IMR-90 (cell line): ENCODE results near the gene MTF1. TPM values are rescaled to one million over a fixed set of nuclear protein-coding genes. Genes with fewer than 3 reads are reported as not detected.

Experiments used
- ATAC-seq: fragments of 200-7000 bp; cut with Tn5 transposase; 2 replicates; pipeline ENCODE4 v1.9.1; 2020; ENCODE audit warnings: low read depth, mild to moderate bottlenecking, moderate library complexity
- BruUV-seq: library from RNA; stranded (reverse); fragments of 400-500 nt; replicated peaks from 2 replicates; lab custom pipeline; 2021; lab: Mats Ljungman, UMichigan
- CTCF ChIA-PET: fragments of 300-600 bp; formaldehyde crosslinking; extraction: SDS; loops from one replicate; lab custom pipeline; 2021; ENCODE audit warnings: antibody characterized with exemption; lab: Yijun Ruan, JAX
- POLR2A ChIA-PET: fragments of 300-600 bp; sonication (Branson Sonifier 250); formaldehyde crosslinking; loops from one replicate; lab custom pipeline; 2022; ENCODE audit warnings: antibody characterized with exemption; ENCODE audit not compliant: unreplicated experiment; lab: Charles Lee
- DNase-seq: peaks from one replicate; pipeline ENCODE4 v3.0.0; 2013
- H2AFZ ChIP-seq: replicated peaks from 2 replicates; pipeline ENCODE3; 2013; ENCODE audit warnings: low read length, mild to moderate bottlenecking; ENCODE audit not compliant: poor library complexity
- H2AK5ac ChIP-seq: 2 replicates; pipeline ENCODE4 v1.6.1; 2013; ENCODE audit warnings: low read depth, low read length, inconsistent platforms
- H2AK9ac ChIP-seq: replicated peaks from 2 replicates; pipeline ENCODE3; 2013; ENCODE audit warnings: mild to moderate bottlenecking, low read depth, low read length, moderate library complexity; ENCODE audit not compliant: poor library complexity
- H2BK120ac ChIP-seq: 2 replicates; pipeline ENCODE4 v1.6.1; 2013; ENCODE audit warnings: low read depth, low read length, inconsistent platforms
- H2BK15ac ChIP-seq: 3 replicates; pipeline ENCODE4 v1.6.1; 2013; ENCODE audit warnings: low read depth, low read length, inconsistent platforms
- H2BK20ac ChIP-seq: 2 replicates; pipeline ENCODE4 v1.6.1; 2013; ENCODE audit warnings: low read depth, mild to moderate bottlenecking, inconsistent platforms, low read length, moderate library complexity
- H2BK5ac ChIP-seq: 2 replicates; pipeline ENCODE4 v1.6.1; 2013; ENCODE audit warnings: mild to moderate bottlenecking, low read depth, low read length, inconsistent platforms; ENCODE audit not compliant: poor library complexity, severe bottlenecking
- H3K14ac ChIP-seq: replicated peaks from 2 replicates; pipeline ENCODE4 v1.6.1; 2013; ENCODE audit warnings: low read depth, low read length, inconsistent platforms
- H3K18ac ChIP-seq: 2 replicates; pipeline ENCODE4 v1.6.1; 2013; ENCODE audit warnings: low read depth, low read length, control low read depth
- H3K23ac ChIP-seq: 2 replicates; pipeline ENCODE4 v1.6.1; 2013; ENCODE audit warnings: low read depth, low read length, inconsistent platforms
- H3K27ac ChIP-seq: 2 replicates; pipeline ENCODE4 v1.5.1; 2013; ENCODE audit warnings: mild to moderate bottlenecking, control low read depth, low read length; ENCODE audit not compliant: insufficient read depth
- H3K27me3 ChIP-seq: 2 replicates; pipeline ENCODE4 v1.6.1; 2013; ENCODE audit warnings: low read length; ENCODE audit not compliant: control insufficient read depth, insufficient read depth
- H3K36me3 ChIP-seq: 2 replicates; pipeline ENCODE4 v1.6.1; 2013; ENCODE audit warnings: low read length, mixed read lengths; ENCODE audit not compliant: control insufficient read depth, insufficient read depth
- H3K4ac ChIP-seq: 2 replicates; pipeline ENCODE4 v1.6.1; 2013; ENCODE audit warnings: low read depth, low read length, inconsistent platforms
- H3K4me1 ChIP-seq: 2 replicates; pipeline ENCODE4 v1.6.1; 2013; ENCODE audit warnings: low read length, mixed read lengths; ENCODE audit not compliant: control insufficient read depth, insufficient read depth
- H3K4me2 ChIP-seq: 2 replicates; pipeline ENCODE4 v1.6.1; 2013; ENCODE audit warnings: low read depth, mild to moderate bottlenecking, control low read depth, low read length, moderate library complexity
- H3K4me3 ChIP-seq: 2 replicates; pipeline ENCODE4 v1.5.1; 2013; ENCODE audit warnings: low read depth, mild to moderate bottlenecking, control low read depth, low read length, moderate library complexity; ENCODE audit not compliant: insufficient read depth
- H3K56ac ChIP-seq: 2 replicates; pipeline ENCODE4 v1.6.1; 2013; ENCODE audit warnings: low read length, inconsistent platforms; ENCODE audit not compliant: insufficient read depth; ENCODE audit errors: extremely low read depth
- H3K79me1 ChIP-seq, 2 experiments: 2 replicates each; pipeline ENCODE4 v1.6.1; 2013; ENCODE audit warnings: low read length in 2 of 2, inconsistent platforms in 1 of 2, low read depth in 1 of 2
- H3K9ac ChIP-seq: 2 replicates; pipeline ENCODE4 v1.6.1; 2013; ENCODE audit warnings: low read depth, low read length, control low read depth
- H3K9me1 ChIP-seq: 2 replicates; pipeline ENCODE4 v1.6.1; 2013; ENCODE audit warnings: low read length, inconsistent platforms; ENCODE audit not compliant: insufficient read depth
- H3K9me3 ChIP-seq: 2 replicates; pipeline ENCODE4 v1.6.1; 2013; ENCODE audit warnings: low read length; ENCODE audit not compliant: control insufficient read depth, insufficient read depth
- H4K20me1 ChIP-seq: 2 replicates; pipeline ENCODE4 v1.6.1; 2013; ENCODE audit warnings: low read length, inconsistent platforms; ENCODE audit not compliant: insufficient read depth
- H4K5ac ChIP-seq: 2 replicates; pipeline ENCODE4 v1.6.1; 2013; ENCODE audit warnings: mild to moderate bottlenecking, low read depth, low read length, control low read depth
- H4K8ac ChIP-seq, 2 experiments: 2 replicates each; pipeline ENCODE4 v1.6.1; 2013; ENCODE audit warnings: low read depth in 2 of 2, low read length in 2 of 2, control low read depth in 1 of 2, inconsistent platforms in 1 of 2
- H4K91ac ChIP-seq: 2 replicates; pipeline ENCODE4 v1.6.1; 2013; ENCODE audit warnings: low read depth, low read length, inconsistent platforms; ENCODE audit not compliant: insufficient read depth
- BHLHE40 ChIP-seq: fragments of 150-350 bp; IDR thresholded peaks from 2 replicates; pipeline ENCODE4 v1.6.1; 2016; ENCODE audit warnings: mild to moderate bottlenecking, low read depth, low read length
- CHD1 ChIP-seq: IDR thresholded peaks from 2 replicates; pipeline ENCODE4 v1.6.1; 2012; ENCODE audit warnings: low read depth, low read length, improper control_type of control experiment
- FOS ChIP-seq: fragments of 150-350 bp; IDR thresholded peaks from 2 replicates; pipeline ENCODE4 v1.6.1; 2016; ENCODE audit warnings: low read depth, low read length
- MAFK ChIP-seq: IDR thresholded peaks from 2 replicates; pipeline ENCODE4 v1.6.1; 2012; ENCODE audit warnings: low read depth, low read length, improper control_type of control experiment
- MAZ ChIP-seq: IDR thresholded peaks from 2 replicates; pipeline ENCODE4 v1.6.1; 2012; ENCODE audit warnings: low read depth, mild to moderate bottlenecking, low read length, improper control_type of control experiment, moderate library complexity, borderline replicate concordance
- MXI1 ChIP-seq: IDR thresholded peaks from 2 replicates; pipeline ENCODE4 v1.6.1; 2012; ENCODE audit warnings: low read depth, mild to moderate bottlenecking, low read length, moderate library complexity, borderline replicate concordance
- NFE2L2 ChIP-seq: fragments of 150-350 bp; IDR thresholded peaks from 2 replicates; pipeline ENCODE4 v1.6.1; 2016; ENCODE audit warnings: low read depth, mild to moderate bottlenecking, low read length
- POLR2A ChIP-seq: IDR thresholded peaks from 2 replicates; pipeline ENCODE4 v1.6.1; 2012; ENCODE audit warnings: mild to moderate bottlenecking, low read depth, low read length
- RAD21 ChIP-seq: IDR thresholded peaks from 2 replicates; pipeline ENCODE4 v1.6.1; 2012; ENCODE audit warnings: low read length, improper control_type of control experiment
- RCOR1 ChIP-seq: IDR thresholded peaks from 2 replicates; pipeline ENCODE4 v1.6.1; 2012; ENCODE audit warnings: mild to moderate bottlenecking, low read length, improper control_type of control experiment; ENCODE audit not compliant: insufficient replicate concordance
- RFX5 ChIP-seq: IDR thresholded peaks from 2 replicates; pipeline ENCODE4 v1.8.0; 2012; ENCODE audit warnings: low read depth, mild to moderate bottlenecking, low read length, moderate library complexity
- SMC3 ChIP-seq: fragments of 150-350 bp; IDR thresholded peaks from 2 replicates; pipeline ENCODE4 v1.6.1; 2016; ENCODE audit warnings: low read depth, mild to moderate bottlenecking, antibody characterized with exemption, low read length, moderate library complexity
- WGBS, 2 experiments: methylation state at CpG; one replicate each; pipeline versions ENCODE4 v1.1.5 to v1.1.7; 2013; ENCODE audit warnings: missing lambda C conversion rate in 2 of 2; ENCODE audit not compliant: insufficient read length in 1 of 2; ENCODE audit errors: extremely low coverage in 2 of 2; 5-methylcytosine and 5-hydroxymethylcytosine counted together
- dilution Hi-C: fragments of 300-500 bp; cut with HindIII; formaldehyde crosslinking; loops from one replicate; pipeline ENCODE4 v1.14.3; 2018; ENCODE audit warnings: low sequenced_read_pairs; ENCODE audit not compliant: unreplicated experiment
- in situ Hi-C: fragments of 300-500 bp; cut with MboI; formaldehyde crosslinking; loops from 3 replicates; pipeline ENCODE4 v1.14.3; 2019; ENCODE audit warnings: low sequenced_read_pairs, inconsistent platforms, mixed read lengths
- intact Hi-C: fragments of 100-400 bp; cut with micrococcal nuclease; formaldehyde crosslinking; loops from 2 replicates; pipeline ENCODE4 v1.10.0; 2022
- polyA plus RNA-seq, 3 experiments: library from polyadenylated mRNA; depleted of rRNA; stranded (reverse); fragments of >200 nt; gene quantifications; 2 replicates each; pipeline ENCODE4 v1.2.3, GENCODE V29; 2012; ENCODE audit warnings: low replicate concordance in 1 of 3
- total RNA-seq: library from RNA; depleted of rRNA; stranded (reverse); fragments of >200 nt; gene quantifications from 2 replicates; pipeline ENCODE4 v1.2.3, GENCODE V29; 2012
- TF ChIP-seq, protein P1 (sequence below): fragments of 150-350 bp; IDR thresholded peaks from 2 replicates; pipeline ENCODE4 v1.6.1; 2016; ENCODE audit warnings: low read depth, mild to moderate bottlenecking, low read length, moderate library complexity, borderline replicate concordance

MTF1 gene
- total and polyA plus RNA-seq, 2 of the 4 experiments (the other 2 are of a cell fraction), result 2.3 to 4.7 TPM

DNA sequence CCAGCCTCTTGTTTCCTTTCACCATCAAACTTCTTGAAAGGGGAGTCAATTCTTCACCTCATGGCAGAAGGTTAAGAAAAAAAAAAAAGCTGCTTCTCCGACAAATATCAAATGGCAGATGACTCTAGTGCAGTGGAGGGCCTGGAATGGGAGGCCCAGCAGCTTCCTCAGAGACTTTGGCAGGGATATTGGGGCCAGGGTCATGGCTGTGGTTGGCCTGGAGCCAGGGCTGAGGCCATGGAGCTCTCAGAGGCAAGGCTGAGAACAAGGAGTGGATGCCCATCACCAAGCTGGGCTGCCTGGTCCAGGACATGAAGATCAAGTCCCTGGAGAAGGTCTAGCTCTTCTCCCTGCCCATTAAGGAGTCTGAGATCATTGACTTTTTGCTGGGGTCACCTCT lies 18.7 kb downstream of the MTF1 start:
- DNase-seq, result peak; percentile 15
- dilution Hi-C loops (no loop called here), in situ Hi-C loops (no loop called here), intact Hi-C loops (no loop called here)
- no peak overlapping the region for H2AFZ ChIP-seq
- H3K18ac ChIP-seq, result no peak overlapping the region
- no peak overlapping the region for H3K23ac ChIP-seq
- no peak for TF ChIP-seq RCOR1
- no peak for TF ChIP-seq BHLHE40
- no peak for TF ChIP-seq SMC3
- TF ChIP-seq CHD1, result no peak
- no peak for TF ChIP-seq MAZ
- TF ChIP-seq FOS, result no peak
- no peak for TF ChIP-seq POLR2A
- TF ChIP-seq MXI1, result no peak
- TF ChIP-seq, protein P1, sequence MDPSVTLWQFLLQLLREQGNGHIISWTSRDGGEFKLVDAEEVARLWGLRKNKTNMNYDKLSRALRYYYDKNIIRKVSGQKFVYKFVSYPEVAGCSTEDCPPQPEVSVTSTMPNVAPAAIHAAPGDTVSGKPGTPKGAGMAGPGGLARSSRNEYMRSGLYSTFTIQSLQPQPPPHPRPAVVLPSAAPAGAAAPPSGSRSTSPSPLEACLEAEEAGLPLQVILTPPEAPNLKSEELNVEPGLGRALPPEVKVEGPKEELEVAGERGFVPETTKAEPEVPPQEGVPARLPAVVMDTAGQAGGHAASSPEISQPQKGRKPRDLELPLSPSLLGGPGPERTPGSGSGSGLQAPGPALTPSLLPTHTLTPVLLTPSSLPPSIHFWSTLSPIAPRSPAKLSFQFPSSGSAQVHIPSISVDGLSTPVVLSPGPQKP, result no peak
- TF ChIP-seq MAFK, result no peak
- no peak for TF ChIP-seq RAD21
- no peak for TF ChIP-seq RFX5
- TF ChIP-seq NFE2L2, result no peak
- ATAC-seq, result peak; percentile 42; the same call in 1 of the 2 replicates
- no peaks in the 10 kb centered on the region for H3K9me3 ChIP-seq
- no peak overlapping the region for H3K4me2 ChIP-seq
- H3K14ac ChIP-seq, result no peak overlapping the region
- H2BK120ac ChIP-seq, result no peak overlapping the region
- no peak overlapping the region for H3K4ac ChIP-seq
- H3K36me3 ChIP-seq, result peaks cover 33% of the 10 kb centered on the region
- H2BK5ac ChIP-seq, result no peak overlapping the region
- no peak overlapping the region for H3K27ac ChIP-seq
- POLR2A ChIA-PET, result no interaction called here
- no TSS peak for BruUV-seq
- peaks cover 6% of the 10 kb centered on the region; the same call in 1 of the 2 replicates for H3K9me1 ChIP-seq
- no peak overlapping the region for H4K5ac ChIP-seq
- no peak overlapping the region for H4K8ac ChIP-seq
- CTCF ChIA-PET, result interaction anchor here (0.5 to 0.7 kb wide), 2 partner anchors 15 to 172 kb away, joined by 3 to 5 read pairs; partner anchors contain the start of gene UTP11
- H2AK5ac ChIP-seq, result no peak overlapping the region
- H3K4me1 ChIP-seq, result peaks cover 3% of the 10 kb centered on the region; the same call in 1 of the 2 replicates
- H3K79me1 ChIP-seq, result peaks cover 18 to 44% of the 10 kb centered on the region in 2 experiments
- no peak overlapping the region for H3K4me3 ChIP-seq
- no peaks in the 10 kb centered on the region; the same call in 1 of the 2 replicates for H4K20me1 ChIP-seq
- WGBS, 2 experiments, result no CpG with 5 or more reads among the region's 1 CpG
- no peak overlapping the region for H2AK9ac ChIP-seq
- H2BK20ac ChIP-seq, result no peak overlapping the region
- H3K56ac ChIP-seq, result no peak overlapping the region
- H3K9ac ChIP-seq, result no peak overlapping the region
- no peaks in the 10 kb centered on the region for H3K27me3 ChIP-seq
- no peak overlapping the region for H4K91ac ChIP-seq
- no peak overlapping the region for H2BK15ac ChIP-seq
